Hematopoietic multipotent progenitor cell treated with erythropoietin and hydrocortisone succinate and interleukin-3 and kit ligand, for 17 days (in vitro differentiated cells): Measurements from ENCODE around the gene FLNA.
"Not testable (repeated sequence)": the region's sequence is repeated elsewhere in the genome, so short reads cannot be mapped to it uniquely, and the experiment has no call there.

Source experiments
- DNase-seq: peaks from one replicate; pipeline ENCODE4 v3.0.0-alpha.2; 2015; ENCODE audit warnings: low spot score

Gene FLNA

DNA sequence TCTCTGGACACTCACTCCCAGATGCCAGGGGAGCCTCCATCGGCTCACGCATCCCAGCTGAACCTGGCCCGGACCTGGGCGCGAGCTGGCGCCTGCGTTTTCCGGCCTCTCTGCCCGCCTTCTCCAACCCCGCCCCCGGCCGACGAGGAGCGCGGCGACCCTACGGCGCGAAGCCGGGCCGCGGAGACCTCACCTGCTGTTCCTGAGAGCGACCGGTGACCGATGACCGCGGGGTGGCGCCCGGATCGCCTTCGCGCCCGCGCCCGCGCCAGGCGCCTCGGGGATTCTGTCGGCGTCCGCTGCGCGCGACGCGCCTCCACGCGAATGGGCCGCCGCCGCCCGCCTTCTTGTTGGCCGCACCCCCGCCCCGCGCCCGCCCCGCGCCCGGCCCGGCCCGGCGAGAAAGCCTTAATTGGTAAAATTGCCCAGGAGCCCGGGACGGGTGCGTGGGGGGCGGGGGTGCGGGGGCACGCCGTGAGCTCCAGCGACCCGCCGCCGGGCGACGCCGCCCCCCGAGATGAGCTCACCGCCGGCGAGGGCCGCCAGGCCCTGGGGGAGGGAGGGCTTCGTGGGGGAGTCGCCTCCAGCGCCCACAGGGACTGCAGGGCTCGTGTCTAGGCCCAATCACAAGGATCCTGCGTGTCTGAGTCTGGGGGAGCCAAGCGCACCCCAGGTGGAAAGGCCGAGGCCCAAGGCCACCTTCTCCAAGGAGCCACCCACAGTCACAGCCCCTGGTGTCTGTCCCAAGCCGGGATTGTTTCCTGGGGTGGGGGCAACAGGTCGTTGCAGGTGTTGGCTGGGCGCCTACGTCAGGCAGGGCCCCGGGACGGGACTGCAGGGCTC, at the start of gene FLNA:
Gene FLNA (minus strand): TSS at position 322 of the 843 bp plus-strand sequence. CDS start 3,389 bp downstream, outside the sequence.
- DNase-seq: peak; percentile 37

DNA sequence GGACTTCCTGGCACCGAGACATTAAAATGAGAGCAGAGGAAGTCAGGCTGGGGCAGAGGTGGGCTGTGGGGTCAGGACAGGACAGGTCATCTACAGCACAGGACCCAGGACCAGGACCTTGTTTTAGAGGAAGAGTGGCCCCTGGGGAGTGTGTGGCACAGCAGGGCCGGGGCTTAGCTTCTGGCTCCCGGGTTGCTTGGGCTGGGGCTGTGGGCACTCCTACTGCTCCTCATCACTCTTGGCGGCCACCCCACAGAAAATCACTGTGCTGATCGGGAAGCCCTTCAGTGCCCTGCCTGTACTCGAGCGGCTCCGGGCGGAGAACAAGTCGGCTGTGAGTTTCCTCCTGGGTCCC, 45.9 kb upstream of the FLNA start:
- no peak for DNase-seq

DNA sequence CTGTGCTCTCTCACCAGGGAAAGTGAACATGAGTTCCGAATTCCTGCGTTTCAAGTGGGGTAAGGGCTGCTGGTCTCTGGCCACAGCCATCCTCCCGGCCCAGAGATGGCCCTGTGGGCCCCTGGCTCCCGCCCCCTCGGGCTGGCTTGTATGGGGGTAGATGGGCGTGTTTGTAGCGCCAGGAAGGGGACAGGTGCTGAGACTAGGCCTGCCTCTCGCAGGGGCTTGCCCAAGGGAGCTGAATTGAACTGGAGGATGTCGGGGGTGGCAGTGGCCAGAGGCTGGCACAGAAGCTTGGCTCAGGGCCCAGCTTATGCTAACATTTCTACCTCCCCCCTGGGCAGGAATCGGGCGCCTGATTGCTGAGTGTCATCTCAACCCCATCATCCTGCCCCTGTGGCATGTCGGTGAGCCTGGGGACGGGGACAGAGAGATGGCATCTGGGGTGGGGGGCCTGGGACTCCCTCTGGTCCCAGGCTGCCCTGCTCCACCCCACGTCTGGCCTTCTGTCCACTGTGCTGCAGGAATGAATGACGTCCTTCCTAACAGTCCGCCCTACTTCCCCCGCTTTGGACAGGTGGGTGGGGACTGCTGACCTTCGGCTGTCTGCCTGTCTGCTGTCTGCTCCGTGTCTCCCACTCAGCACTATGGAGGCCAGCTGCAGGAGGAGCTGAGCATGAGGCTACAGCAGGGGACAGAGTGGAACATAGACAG, 45.4 kb upstream of the FLNA start:
- DNase-seq: no peak

GRCh38 chrX:154419189-154419588, 44.8 kb upstream of the FLNA start:
- no peak for DNase-seq

- DNase-seq: no peak
Measured at GRCh38 chrX:154417157-154417556, 42.7 kb upstream of the FLNA start.

- DNase-seq: no peak
Measured at GRCh38 chrX:154413142-154413541, 38.7 kb upstream of the FLNA start.

DNA sequence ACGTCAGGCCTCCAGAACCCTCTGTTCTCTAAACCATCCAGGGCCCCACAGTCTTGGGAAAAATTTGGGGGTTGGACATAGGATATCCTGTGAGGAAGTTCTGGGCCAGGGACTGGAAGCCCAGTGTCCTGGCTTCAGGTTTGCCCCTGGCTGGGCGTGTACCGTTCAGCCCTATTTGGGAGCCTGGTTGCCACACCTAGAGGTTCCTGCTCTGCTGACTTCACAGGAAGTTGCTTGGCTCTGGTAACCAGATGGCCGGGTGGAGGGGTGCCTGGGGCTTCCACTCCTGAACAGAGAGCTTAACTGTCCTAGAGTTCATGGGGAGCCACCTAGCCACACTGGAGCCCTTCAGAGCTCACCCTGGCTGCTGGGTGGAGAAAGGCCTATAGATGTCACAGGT, 38.0 kb upstream of the FLNA start:
- DNase-seq: peak; percentile 20

- DNase-seq: peak; percentile 43
Measured at GRCh38 chrX:154411981-154412340, 37.5 kb upstream of the FLNA start.

- DNase-seq: peak; percentile 75
Measured at GRCh38 chrX:154409222-154409871, 34.9 kb upstream of the FLNA start, which contains the start of gene DNASE1L1. DNASE1L1 (minus strand) TSS chrX:154409254; CDS start chrX:154405568, 3,686 bp downstream.

- DNase-seq: no peak
Measured at GRCh38 chrX:154408659-154409221, 34.3 kb upstream of the FLNA start.

DNA sequence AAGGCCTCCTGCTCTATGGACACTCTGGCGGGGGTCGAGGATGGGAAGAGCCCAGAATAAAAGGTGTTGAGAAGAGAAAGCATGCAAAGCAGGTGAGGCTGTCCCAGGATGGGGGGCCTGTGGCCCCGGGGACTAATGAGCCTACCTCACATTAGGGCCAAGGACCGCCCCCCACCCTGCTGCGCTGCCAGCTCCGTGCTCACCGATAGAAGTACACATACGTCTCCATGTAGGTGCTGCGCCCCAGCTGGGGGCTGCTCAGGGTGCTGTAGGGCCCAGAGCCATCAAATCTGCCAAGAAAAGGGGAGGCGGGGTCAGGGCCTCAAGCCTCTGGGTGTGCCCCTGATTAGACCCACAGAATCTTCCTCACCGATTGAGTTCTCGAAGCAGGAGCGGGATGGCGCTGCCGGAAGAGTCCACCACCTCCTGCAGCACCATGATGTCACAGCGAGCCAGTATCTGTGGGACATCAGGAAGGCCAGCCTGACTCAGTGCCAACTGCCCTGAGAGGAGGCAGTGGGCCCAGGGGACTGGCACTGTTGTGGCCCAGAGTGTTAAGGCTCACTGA, 30.3 kb upstream of the FLNA start:
- DNase-seq: no peak

DNA sequence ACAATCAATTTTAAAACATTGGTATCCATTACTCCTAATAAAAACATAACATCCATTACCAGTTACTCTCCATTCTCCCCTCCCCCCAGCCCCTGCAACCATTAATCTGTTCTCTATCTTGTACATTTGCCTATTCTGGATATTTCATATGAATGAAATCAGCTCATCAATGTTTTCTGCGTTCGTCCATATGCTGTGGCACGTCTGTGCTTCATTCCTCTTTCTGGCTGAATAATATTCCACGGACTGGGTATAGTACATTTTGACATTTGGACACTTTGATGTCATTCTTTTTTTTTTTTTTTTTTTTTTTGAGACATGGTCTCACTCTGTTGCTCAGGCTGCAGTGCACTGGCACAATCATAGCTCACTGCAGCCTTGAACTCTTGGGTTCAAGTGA, 29.4 kb upstream of the FLNA start:
- DNase-seq: no peak

- DNase-seq: no peak
Measured at GRCh38 chrX:154403192-154403591, 28.8 kb upstream of the FLNA start.

DNA sequence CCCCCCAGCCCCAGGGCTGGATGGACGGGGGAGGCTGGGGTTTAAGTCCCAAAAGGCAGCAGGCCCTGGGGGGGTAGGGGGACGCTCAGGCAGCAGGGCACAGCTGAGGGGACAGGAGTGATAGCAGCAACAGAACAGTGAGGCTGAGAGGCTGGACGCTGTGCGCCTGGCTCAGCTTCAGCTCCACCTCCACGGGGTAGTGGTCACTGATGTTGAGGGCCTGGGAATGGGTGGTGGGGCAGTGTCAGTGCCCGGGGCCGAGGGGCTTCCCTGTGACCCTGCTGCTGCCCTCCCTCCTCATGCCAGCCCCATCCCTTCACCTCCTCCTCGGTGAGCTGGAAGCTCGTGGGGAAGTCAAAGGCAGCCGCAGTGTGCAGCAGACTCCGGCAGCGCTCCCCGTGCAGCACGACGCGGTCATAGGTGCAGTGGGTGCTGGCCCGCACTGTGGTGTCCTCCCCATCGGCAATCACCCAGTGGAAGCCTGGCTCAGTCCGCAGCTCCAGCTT, 28.2 kb upstream of the FLNA start:
- DNase-seq: no peak

DNA sequence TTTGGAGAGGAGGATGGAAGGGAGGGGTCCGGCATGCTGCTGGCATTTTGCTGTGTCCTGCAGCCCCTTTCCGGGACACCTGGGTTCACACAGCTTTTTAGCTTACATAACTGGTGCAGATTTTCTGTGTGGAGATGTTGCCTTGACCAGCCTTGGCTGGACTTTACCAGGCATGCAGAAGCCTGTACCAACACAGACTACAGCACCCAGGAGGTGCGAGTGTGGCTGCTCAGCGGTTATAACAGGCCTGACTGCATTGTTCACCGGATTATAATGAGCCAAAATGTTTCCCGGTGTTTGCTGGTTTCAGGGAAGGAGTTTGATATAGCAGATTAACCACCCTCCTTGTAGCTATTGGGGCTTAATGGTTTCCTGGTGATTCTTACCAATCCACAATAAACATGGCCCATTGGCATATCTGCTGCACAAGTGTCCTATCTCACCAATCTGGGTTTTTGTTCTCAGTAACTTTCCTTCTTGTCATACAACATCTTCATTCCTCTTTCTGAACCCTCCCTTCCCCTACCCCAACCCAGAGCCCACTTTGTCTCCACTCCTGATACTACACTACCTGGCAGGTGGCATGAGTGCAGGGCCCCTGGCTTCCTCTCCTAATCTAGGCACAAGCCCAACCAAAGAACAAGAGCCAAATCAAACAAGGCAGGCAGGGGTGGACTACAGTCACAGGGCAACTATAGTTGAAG, 27.6 kb upstream of the FLNA start:
- no peak for DNase-seq

- no peak for DNase-seq
Measured at GRCh38 chrX:154401045-154401799, 26.8 kb upstream of the FLNA start.

DNA sequence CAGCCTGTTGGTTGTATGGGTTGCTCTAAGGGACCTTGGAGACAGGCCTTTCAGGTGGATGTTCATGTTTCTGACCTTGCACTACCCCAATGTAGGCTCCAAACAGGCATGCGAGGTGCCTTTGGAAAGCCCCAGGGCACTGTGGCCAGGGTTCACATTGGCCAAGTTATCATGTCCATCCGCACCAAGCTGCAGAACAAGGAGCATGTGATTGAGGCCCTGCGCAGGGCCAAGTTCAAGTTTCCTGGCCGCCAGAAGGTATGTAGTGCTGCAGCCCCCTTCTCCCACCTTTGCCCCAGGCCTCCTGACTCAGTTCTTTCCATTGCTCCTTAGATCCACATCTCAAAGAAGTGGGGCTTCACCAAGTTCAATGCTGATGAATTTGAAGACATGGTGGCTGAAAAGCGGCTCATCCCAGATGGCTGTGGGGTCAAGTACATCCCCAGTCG, 26.0 kb upstream of the FLNA start:
- not testable (repeated sequence) for DNase-seq

GRCh38 chrX:154399527-154400368, 25.3 kb upstream of the FLNA start:
- DNase-seq: peak; percentile 33

DNA sequence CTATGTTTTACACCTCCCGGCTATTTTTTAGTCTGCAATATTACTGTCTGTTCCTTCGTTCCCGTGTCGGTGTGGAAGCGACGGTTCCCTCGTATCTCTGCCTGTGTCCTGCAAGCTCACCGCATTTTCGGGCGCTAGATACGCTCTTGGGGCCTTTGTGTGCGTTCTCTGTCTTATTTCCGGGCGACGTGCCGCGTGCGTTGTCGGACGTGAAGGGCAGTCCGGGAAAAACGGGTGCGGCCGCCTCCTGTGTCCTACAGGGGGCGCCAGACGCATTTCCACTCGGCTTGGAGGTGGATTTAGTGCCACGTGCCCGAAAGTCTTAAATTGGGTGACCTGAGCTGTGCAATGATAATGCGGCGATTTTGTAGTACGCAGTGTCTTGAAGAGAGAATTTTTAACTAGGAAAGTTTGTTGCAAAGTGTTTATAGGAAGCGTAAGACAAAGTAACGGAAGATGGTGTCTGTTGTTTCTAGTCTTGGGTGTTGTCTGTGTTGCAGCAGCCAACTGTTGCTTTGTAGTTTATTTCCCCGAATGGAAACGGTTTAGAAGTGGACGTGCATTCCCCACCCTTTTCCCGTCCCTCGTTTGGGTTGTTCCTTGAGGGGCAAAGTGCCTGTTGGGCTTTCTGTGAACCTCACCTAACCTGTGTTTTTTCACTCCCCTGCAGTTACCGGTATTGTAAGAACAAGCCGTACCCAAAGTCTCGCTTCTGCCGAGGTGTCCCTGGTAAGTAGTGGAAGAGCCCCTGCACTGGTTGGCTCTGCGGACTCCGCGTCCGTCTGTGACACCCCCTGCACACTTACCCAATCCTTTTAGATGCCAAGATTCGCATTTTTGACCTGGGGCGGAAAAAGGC, 24.5 kb upstream of the FLNA start:
- peak; percentile 90 for DNase-seq
